ENCODE data around the gene FASTK.

FASTK gene

GRCh38 chr7:151081170-151082101 is 827 bp upstream of the FASTK start:
- peak; percentile 39 for DNase-seq (ENCODE audit: low read depth)

- DNase-seq (ENCODE audit: low read depth): no peak
These were observed 515 bp downstream of the FASTK start for GRCh38 chr7:151080067-151080521.

GRCh38 chr7:151079199-151079910 is 1.3 kb downstream of the FASTK start:
- no peak for DNase-seq (ENCODE audit: low read depth)

GRCh38 chr7:151078233-151079040 is 2.2 kb downstream of the FASTK start:
- no peak for DNase-seq (ENCODE audit: low read depth)

- no peak for DNase-seq (ENCODE audit: low read depth)
These were observed 2.8 kb downstream of the FASTK start for GRCh38 chr7:151077705-151078232.

- no peak for DNase-seq (ENCODE audit: low read depth)
These were observed 3.5 kb downstream of the FASTK start for GRCh38 chr7:151076863-151077704.

GRCh38 chr7:151075978-151076426 is 4.6 kb downstream of the FASTK start:
- no peak for DNase-seq (ENCODE audit: low read depth)

GRCh38 chr7:151075662-151075971 is 5.0 kb downstream of the FASTK start:
- DNase-seq (ENCODE audit: low read depth): no peak

GRCh38 chr7:151074817-151075661 is 5.6 kb downstream of the FASTK start:
- DNase-seq (ENCODE audit: low read depth): no peak

- DNase-seq (ENCODE audit: low read depth): no peak
These were observed 6.6 kb downstream of the FASTK start for GRCh38 chr7:151073990-151074389.

GRCh38 chr7:151071032-151071866 is 9.4 kb downstream of the FASTK start:
- DNase-seq (ENCODE audit: low read depth): no peak

GRCh38 chr7:151070574-151070960 is 10.0 kb downstream of the FASTK start:
- DNase-seq (ENCODE audit: low read depth): no peak

- no peak for DNase-seq (ENCODE audit: low read depth)
These were observed 10.6 kb downstream of the FASTK start for GRCh38 chr7:151069841-151070573.

GRCh38 chr7:151068069-151068773 is 12.4 kb downstream of the FASTK start:
- no peak for DNase-seq (ENCODE audit: low read depth)

- no peak for DNase-seq (ENCODE audit: low read depth)
These were observed 14.2 kb downstream of the FASTK start for GRCh38 chr7:151066273-151066974.

- no peak for DNase-seq (ENCODE audit: low read depth)
These were observed 15.1 kb downstream of the FASTK start for GRCh38 chr7:151065516-151065915.

GRCh38 chr7:151064993-151065392 is 15.6 kb downstream of the FASTK start:
- DNase-seq (ENCODE audit: low read depth): no peak

All from fibroblast of gingiva (primary cell).